ENCODE measurements around the gene ANKS1B.

DNA sequence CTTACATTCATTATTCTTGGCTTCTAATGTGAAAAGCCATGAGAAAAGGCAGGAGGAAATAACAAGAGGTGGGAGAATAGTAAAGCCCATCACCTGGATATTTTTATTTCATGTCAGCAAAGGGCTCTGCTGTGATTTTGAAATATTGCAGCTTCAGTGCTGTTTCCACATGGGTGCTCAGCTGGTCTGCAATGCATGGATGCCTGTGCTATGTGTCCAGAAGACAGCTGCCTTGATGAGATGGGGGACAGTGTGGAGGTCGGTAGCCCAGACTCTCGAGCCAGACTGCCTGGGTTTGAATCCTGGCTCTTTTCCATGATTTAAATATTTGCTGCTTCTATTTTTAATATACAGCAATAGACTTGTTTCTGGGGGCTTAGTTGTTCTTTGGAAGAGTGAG lies 814.7 kb downstream of the ANKS1B start:
- TF ChIP-seq POLR2A (IDR thresholded peaks at IDR 0.05; ENCODE audit: low read length) (no peak), GATA1 (IDR thresholded peaks at IDR 0.05; ENCODE audit: low read depth, low read length) (no peak)

Measured in erythroblast (primary cell).